ENCODE results near the gene FOXP4.

Gene FOXP4

DNA sequence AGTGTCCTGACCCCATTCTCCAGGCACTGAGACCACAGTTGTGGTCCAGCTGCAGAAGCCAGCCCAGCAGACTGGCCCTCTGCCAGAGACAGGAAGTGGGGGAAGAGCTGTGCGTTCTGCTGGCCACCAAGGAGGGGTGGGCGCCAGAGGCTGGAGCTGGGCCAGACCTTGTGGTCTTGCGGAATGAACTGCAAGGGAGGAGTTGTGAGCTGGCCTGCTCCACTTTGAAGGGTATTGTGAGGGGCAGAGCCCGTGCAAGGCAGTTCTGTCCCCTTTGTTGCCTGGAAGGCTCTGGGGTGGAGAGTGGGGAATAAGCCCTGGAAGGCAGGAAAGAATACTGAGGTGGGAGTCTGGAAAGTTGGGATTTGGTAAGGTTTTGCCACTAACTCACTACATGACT is 88.5 kb downstream of the FOXP4 start:
- no peak for DNase-seq

DNA sequence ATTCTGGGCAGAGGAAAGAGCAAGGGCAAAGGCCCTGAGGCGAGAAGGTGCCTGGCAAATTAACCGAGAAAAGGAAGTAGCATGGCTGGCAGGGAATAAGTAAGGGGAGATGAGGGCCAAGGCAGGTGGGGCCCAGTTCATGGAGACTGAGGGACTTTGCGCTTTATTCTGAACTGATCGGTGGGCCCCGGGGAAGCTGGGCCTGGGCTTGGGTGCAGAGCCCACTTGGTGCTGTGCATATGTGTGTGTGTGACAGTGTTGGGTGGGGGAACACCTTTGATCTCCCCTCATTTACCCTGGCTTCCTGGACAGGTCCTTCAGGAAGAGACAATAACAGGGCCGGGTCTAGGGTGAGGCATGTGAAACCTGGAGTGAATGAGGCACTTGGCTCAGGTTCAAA is 89.2 kb downstream of the FOXP4 start:
- DNase-seq = no peak

DNA sequence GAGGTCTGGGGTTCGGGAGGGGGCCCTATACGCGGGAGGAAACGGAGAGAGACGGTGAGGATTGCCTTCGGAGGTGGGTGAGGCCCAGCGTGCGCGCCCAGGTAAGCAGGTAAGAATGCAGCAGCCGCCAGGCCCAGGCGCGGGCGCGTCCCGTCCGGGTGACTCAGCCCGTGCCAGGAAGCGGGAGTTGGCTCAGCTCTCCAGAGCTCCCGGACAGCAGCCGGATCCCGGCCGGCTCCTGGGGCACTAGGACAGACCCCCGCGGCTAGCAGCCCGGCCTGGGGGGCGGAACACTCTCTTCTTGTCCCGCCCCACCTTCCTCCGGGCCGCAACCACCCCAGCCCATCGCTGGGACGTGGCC is 90.6 kb downstream of the FOXP4 start:
- DNase-seq = no peak

DNA sequence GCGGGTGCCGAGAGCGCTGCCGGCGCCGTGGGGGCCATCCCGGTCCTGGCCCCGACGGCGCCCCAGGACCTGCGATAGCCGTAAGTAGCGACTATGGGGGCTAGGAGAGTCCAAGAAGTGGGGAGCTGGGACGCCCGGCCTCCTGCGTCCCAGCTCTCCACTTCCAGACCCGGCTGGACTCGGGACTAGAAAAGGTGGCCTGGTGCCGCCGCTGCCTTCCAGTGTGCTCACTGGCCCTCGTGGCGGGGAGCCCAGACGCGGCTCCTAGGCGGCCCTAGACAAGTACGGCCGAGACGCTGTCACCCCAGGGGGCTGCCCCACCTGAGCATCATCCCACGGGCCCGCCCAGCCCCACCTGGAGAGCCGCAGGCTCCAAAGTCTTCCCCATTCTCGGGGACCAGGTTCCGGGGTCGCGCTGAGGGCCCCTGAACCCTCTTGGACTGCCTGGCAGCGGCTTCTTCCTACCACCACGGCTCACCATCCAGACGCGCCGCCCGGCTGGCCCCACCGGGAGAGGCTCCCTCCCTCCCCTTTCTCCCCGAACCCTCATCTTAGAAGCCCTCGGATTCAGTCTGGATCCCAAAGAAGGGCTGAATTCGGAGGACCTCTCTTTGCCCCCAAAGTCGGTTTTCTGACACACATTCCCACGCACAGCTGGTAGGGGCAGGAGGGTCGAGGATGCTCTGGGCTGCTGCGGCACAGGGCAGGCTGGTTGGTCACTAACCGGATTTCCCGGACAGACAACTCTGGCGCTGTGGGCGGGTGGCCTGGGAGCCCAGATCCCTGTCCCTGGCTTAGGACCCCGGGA is 91.2 kb downstream of the FOXP4 start:
- DNase-seq = no peak

DNA sequence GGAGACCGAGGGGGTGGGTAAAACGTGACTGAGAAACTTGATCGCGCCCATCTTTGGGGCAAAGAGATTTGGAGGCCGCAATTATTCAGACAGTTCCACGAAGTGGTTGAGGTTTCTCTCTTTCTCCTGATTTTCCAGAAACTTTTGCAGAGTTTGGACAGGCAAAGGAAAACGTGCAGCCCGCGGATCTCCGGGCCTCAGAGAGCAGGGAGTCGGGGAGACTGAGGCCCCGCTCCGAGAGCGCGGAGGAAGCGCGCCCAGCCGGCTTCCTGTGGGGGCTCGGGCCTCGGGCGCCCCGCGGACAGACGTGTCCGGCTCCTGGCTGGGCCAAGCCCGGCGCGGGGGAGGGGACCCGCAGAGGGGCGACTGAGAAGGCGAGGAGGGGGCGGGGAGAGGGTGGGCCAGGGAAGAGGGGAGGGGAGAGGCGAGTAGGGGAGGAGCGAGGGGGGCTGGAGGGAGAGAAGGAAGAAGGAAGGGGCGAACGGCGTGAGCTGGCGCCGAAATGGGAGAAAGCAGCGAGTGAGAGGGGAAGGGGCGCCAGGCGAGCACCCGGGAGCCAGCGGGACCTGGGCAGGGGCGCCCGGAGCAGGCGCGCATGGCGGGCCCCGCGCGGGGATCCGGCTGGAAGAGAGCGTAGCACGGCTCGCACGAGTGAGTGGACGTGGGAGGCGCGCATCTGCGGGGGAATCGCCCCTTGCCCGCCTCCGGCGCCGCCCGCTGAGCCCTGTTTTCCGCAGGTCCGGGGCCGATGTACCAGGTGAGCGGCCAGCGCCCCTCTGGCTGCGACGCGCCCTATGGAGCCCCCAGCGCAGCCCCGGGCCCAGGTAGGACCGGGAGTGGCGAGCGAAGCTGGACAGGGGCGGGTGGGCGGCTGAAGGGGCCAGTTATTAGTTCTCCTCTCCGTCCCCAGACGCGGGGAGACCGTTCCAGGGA is 92.1 kb downstream of the FOXP4 start, which contains the start of gene MDFI:
MDFI (plus strand) TSS at position 467 of the 933 bp plus-strand sequence; CDS start at position 749, 282 bp downstream.
- DNase-seq = no peak

DNA sequence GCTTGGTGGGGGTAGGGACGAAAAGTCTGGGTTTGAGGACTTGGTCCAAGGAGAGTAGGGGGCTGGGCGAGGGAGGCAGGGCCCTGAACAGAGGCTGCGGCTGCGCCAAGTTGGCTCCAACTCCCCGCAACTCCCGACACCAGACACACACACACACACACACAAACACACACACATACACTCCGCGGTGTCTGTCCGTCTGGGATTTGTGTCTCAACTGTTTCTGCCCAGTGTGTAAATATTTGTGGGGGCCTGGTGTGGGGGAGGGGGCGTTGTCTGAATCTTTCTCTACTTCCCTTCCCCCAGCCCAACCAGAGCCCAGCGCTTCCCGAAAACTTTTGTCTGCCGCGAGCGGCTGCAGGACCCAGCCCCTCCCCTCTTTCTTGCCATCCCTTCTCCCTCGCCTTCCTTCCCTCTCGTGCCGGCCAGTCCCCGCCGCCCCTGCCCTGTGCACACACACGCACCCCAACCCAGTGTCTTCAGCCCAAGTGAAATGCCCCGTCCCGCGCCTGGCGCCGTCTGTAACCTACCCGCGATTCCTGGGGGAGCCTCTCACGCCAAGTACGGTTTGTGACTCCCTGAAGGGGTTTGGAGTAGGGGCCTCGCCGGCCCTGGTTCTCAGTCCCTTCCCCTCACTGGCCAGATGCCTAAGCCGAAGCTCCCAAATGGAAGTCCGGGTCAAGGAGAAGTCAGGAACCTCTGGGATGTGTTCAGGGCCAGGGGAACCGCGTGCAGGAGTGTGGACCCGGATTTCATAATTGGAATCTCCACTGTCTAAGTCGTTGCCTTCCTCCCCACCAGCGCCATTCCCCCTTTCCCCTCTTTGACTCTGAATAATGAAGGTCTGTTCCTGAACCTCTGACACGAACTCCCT is 93.0 kb downstream of the FOXP4 start:
- no peak for DNase-seq

DNA sequence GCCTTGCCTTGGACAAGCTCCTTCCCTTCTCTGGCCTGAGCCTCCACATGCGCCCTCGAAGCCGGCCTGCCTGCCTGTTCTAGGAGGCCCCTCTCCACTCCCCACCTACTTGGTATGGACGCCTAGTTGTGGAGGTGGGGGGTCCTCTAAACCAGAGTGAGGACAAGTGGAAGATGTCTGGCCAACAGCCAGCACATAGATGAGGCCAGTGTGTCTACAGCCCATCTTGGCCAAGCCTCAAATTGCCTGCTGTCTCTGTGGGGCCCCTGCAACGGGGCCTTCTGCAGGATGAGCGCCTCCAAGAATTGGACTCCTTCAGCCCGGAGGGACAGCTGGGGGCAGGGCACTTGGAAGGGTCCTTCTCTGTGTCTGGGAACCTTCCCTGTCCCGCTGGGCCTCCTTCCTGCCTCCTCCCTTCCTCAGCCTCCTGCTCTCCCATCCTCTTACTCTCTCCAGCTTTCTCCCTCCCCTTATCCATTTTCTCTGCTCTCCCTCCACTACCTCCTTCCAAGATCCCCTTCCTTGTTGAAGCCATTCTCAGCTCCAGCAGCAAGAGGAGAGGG is 93.7 kb downstream of the FOXP4 start:
- DNase-seq = no peak

DNA sequence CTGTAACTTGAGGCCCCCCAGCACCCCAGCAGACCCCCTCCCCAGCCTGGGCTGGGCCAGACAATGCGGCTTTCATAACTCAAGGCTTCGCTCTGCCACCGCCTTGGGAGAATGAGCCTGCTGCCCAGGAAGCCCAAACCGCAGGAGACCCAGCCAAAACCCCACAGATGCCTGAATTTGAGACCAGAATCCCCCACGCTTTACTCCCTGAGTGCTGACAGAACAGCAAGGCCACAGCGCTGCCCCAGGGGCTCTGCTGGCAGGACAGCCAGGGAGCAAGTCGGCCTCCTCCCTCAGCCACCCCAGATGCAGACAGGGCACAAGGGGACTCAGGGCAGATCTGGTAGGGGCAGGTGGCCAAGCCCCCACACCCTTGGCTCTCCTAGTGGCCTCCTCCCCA is 94.2 kb downstream of the FOXP4 start:
- DNase-seq = no peak

DNA sequence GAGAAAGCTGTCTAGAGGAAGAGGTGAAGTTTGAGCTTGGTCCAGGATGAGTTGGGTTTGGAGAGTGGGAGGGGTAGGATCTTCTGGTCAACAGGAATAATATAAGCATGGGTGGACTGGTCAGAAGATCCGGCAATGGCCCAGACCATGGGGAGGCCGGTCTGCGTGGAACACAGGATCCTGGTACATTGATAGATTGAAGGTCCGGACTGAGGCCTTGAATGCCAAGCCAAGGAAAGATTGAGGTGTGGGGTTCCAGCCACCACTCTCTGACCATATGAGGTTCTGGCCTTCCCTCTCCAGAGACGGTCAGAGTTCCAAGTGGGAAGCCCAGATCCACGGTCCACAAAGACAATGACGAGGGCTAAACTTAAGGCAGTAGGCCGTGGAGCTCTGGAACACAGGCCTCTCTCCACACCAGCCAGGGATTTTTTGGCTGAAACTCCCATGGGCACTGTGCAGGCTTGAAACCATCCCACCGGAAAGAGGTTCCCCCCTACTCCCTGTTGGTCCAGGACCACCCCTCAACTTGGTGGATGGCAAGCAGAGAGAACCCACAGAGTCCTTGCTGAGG is 95.3 kb downstream of the FOXP4 start:
- no peak for DNase-seq

DNA sequence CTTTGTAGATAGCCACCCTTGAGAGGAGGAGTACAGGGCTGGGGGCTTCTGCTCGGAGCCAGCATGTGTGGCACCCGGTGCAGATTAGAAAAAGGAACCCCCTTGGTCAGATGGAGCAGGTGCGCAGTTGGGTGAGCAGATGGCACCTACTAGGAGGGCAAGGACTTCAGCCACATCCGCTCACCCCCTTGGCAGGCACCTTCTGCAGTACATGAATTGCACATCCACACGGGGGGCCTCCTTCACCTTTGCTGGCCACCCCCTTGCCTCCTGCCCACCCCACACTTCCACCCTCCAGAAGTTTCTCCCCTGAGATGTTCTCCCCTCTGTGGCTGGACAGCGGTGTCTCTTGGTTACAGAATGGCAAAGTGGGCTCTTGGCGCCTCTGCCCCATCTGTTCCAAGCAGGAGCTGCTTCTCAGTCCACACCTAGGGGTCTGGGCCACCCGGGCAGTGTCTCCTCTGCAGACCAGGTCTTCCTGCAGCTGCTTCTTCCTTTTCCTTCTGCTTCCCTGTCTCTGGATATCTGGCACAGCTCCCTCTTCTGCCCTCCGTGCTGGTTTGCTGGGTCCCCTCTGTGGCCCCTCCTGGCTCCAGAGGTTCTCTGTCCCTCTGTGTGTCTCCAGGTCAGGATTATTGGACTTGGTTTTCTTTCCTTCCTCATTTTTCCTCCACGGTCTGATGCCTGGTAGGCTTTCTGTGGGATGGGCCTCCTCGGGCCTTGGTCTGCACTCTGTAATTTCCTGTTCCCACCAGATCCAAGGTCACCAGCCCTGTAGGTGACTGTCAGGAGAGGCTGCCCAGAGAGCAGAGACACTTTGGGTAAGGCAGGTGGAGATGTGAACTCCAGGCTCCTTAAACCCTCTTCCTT is 96.1 kb downstream of the FOXP4 start:
- no peak for DNase-seq

DNA sequence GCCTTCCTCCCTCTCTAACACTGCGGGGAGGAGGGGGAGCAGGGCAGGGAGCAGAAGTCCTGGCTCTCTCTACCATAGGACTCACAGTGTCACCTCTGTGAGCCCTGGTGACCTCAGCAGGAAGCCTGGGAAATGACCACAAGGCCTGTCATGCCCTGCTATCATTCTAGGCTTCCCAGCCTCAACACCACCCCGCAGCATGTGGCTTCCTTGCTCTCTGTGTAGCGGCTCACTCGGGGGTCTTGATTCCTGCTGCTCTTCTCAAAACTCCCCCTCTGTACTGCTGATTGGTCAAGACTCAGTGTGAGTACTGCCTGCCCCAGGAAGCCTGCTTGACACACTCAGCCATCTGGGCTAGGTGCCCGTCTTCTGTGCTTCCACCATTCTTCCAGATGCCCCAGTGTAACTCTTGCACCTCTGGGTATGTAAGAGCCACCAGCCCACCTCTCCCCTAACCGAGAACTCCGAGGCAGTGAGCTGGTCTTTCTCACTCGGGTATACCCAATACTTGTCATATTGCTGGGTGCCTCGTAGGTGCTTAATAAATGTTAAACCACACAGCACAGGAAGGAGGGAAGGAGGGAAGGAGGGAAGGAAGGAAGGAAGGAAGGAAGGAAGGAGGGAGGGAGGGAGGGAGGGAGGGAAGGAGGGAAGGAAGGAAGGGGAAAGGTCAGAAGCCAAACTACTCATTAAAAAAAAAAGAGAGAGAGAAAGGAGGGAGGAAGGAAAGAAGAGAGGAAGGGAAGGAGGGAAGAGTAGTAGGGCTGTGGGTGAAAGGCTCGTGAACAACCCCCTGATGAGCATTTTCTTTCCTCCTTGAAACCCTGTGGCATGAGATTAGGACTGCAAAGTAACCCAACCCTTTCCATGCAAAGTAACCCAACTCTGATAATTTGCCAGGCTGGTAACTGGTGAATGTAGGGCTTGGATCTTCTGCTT is 97.0 kb downstream of the FOXP4 start:
- no peak for DNase-seq

DNA sequence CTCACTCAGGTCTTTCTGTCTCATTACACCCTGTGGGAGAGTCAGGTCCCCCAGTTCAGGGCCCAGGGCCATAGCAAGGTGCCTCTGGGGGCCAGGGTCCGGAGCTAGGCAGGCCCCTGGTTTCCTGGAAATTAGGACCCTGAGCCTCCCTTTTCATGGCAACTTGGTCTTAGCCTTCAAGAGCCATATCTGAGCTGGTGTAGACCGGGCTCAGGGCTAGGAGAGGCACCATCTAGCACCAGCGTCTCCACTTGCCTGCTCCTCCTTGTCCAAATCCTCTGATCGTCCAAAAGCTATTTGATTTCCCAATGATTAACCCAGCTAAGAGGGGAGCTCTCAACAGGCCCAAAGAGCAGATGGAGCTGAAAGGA is 97.7 kb downstream of the FOXP4 start:
- DNase-seq = no peak

DNA sequence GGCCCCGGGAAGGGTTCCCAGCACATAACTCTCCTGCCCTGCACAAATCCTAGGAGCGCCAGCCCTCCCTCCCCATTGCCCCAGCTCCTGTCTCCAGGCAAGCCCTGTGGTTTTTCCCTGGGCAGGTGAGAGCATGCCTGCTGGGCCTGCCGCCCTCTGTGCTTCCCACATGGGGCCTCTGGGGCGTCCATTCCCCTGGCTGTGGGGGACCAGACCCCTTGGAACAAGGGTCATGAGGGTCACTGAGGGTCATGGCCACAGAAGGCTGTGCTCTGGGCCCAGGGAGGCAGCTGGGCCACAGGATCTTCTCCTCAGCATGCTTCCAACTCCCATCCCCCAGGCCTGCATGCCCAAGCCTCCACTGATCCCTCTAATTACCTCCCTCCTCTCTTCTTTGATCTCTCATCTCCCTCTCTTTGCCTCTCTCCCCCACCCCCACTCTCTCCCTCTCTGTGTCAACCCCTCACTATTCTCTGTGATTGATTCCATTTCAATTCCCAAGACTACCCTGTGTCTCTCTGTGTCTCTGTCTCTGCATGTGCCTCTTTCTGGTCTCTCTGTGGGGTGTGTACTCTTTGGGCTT is 98.2 kb downstream of the FOXP4 start:
- no peak for DNase-seq

DNA sequence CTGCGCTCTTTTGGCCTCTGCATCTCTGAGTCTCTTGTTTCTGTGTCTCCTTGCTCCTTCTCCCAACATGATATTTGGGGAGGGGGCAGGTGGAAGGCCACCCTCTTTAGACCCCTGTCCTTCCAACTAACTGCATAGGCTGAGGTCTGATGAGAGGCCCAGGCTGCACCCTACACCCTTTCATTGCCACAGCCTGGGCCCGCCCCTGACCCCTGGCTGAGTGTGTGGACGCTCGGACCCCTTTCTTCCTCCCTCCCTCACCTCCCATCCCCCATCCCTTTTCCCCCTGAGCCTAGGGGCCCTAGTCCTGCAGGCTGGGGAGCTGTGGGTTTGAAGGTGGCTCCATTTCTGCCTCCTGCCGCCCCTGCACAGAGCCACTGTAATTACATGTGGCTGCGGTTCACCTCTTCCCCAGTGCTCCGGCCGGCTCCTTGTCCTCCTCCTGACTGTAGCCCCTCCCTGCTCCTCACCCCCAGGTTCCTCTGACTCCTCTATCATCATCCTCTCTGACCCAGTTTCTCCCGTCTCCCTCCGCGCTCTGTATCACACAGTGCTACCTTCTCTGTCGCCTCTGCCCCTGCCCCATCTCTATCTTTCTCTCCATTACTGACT is 98.9 kb downstream of the FOXP4 start:
- no peak for DNase-seq

DNA sequence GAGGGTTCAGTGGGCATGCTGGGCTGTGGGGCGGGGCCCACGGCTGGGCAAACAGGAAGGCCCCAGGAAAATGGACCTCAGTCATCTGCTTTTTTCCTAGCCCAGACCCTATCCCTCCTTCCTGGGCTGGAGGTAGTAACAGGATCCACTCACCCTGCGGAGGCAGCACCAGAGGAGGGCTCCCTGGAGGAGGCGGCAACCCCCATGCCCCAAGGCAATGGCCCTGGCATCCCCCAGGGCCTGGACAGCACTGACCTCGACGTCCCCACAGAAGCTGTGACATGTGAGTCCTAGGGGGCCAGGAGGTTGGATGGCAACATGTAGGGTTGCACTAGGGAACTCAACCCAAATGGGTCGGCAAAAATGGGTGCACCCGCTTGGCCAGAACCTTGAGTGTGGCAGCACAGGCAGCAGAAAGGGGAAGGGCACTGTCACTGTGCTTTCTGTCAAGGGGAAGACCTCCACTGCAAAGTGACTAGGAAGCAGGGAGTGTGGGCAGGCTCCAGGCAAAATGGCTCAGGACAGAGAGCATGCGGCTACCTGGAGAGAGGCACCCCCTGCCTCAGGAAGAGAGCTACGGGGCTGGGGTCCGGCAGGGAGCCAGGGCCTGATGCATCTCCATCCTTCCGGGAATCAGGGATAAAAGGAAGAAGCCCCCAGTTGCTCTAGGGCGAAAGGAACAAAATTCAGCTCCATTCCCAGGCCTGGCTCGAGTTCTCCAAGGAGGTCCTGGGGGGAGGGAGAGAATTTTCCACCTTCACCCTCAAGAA is 100.0 kb downstream of the FOXP4 start:
- DNase-seq = no peak

DNA sequence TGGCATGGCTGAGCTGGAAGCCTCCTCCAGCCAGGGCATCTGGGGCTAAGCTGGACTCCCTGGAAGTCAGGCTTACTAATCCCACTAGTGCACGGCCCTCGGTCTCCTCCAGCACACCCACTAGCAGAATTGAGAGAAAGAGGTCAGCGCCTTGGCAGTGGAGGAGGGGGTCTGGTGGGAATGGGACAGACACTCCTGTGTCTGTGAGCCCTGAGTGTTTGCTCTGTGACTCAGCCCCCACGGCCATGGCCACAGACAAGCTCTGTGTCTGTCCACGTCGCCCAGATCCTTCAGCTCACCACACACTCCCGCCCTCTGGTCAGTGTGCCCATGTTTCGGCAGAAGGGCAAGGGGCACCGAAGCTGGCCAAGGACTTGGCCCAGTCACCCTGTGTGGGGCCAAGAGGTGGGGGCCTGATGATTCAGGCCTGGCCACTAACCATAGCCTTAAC is 100.9 kb downstream of the FOXP4 start:
- DNase-seq = no peak

DNA sequence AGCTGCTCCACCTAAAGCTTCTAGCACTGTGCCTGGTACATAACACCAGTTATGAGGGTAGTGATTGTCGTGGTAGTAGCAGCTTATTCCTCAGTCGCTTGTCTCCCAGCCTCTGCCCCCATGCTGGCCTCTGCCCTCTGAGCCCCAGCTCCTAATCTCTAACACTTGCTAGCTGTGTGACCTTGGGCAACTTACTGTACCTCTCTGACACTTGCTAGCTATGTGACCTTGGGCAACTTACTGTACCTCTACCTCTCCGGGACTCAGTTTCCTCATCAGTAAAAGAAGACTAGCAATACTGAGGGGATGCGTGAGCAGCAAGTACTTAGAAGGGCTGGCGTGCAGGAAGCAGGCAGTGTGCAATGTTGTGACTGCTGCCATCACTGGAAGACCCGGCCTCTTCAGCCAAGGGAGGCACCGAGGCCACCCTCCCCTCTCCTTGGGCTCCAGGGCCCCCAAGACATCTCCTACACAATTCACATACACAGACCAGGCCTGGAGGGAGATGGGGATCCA is 101.9 kb downstream of the FOXP4 start:
- no peak for DNase-seq

DNA sequence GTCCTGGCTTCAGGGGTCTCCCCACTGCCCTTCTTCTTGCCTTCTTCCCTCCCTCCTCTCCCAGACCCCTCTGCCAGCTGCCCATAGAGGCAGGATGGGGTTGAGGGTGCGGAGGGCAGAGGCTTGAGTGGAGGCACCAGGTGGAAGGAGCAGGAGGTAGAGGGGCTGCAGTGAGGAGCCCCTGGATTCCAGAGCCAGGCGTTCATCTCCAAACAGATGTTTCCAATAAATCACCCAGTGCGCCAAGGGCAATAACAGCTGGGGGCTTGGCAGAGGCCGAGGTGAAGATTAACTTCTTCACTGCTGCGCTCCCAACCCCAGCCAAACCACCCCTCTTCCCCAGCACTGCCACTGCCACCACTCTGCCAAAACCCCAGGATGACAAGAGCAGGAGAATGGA is 102.7 kb downstream of the FOXP4 start:
- DNase-seq = no peak
